ENCODE measurements around the gene ADCY3.

ADCY3 gene

DNA sequence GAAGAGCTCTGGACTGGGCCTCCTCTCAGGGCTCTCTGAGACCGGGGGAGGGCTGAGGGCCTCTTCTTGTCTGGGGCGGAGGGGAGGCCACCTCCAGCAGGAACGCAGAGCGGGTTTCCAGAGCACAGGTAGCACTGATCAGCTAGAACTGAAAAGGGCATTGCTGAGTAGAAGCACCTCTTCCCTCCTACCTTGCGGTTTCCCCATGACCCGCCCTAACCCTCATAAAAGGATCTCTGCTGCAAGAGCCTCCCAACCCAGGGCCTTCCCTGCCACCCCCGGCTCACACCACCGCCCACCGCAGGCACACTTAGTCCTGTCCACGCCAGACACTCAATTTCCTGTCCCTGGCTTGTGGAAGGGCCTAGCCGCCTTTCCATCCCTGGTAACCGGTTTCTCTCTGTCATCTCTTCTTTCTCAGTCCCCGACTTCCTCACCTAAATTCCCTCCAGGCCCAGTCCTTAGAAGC lies 966 bp downstream of the ADCY3 start:
- no peak for TF ChIP-seq ZFX (IDR thresholded peaks at IDR 0.05)
- TF ChIP-seq, protein P1, sequence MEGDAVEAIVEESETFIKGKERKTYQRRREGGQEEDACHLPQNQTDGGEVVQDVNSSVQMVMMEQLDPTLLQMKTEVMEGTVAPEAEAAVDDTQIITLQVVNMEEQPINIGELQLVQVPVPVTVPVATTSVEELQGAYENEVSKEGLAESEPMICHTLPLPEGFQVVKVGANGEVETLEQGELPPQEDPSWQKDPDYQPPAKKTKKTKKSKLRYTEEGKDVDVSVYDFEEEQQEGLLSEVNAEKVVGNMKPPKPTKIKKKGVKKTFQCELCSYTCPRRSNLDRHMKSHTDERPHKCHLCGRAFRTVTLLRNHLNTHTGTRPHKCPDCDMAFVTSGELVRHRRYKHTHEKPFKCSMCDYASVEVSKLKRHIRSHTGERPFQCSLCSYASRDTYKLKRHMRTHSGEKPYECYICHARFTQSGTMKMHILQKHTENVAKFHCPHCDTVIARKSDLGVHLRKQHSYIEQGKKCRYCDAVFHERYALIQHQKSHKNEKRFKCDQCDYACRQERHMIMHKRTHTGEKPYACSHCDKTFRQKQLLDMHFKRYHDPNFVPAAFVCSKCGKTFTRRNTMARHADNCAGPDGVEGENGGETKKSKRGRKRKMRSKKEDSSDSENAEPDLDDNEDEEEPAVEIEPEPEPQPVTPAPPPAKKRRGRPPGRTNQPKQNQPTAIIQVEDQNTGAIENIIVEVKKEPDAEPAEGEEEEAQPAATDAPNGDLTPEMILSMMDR (conservative IDR thresholded peaks at IDR 0.05) = no peak
- H3K27ac ChIP-seq = peak overlapping the region; percentile 81

DNA sequence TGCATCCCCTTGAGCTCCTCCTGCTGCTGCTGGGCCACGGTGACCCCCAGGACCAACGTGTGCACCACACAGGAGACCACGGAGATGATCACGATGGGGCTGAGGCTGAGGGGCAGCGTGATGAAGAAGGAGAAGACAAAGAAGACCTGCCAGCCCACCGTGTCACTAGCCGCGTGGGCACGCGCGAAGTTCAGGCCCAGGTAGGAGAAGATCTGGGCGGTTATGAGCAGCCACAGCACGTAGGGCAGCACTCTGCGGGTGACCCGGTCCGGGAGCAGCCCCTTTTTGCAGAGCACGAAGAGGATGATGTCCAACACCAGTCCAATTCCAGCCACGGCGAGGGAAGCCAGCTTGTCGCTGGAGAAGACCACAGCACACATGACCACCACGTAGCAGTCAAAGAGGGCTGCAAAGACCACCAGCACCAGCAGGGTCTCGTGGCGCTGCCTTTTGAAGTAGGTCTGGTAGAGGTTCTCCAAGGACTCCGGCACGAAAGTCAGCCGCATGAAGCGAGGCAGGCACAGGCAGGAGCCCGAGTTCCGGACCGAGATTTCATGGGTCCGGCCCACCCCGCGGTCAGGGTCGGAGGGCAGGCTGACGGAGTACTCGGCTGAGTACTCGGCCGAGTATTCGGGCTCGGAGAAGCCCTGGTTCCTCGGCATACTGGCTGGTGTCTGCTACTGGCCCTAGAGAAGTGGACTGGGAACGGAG lies 1.6 kb downstream of the ADCY3 start:
- peak overlapping the region; percentile 81 for H3K27ac ChIP-seq
- TF ChIP-seq ZFX (IDR thresholded peaks at IDR 0.05) = no peak
- TF ChIP-seq, protein P1 (conservative IDR thresholded peaks at IDR 0.05) = no peak

DNA sequence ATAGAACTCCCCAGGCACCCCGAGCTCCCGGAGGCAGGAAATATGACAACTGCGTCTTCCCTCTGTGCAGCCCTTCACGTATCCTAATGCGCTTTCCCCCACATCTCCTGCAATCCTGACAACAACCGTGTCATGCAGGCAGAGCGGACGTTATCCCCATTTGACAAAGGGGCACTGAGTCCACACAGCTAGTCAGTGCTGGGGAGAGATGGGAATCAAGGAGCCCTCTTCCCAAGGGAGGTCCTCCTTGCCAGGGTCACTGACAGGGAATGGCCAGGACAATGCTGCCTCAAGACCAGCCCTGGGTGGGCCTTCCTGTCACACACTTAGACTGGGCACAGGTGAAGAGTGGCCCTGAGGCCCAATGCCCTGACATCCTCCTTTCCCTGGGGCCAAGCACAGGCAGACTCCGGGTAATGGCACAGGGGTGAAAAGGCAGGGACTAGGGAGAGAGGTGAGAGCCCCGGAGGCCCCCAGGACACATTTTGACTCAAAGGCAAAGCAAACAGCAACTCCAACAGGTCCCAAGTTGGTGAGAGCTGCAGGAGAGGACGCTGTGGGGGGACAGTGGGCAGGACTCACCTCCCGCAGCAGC lies 2.2 kb downstream of the ADCY3 start:
- TF ChIP-seq, protein P1 (conservative IDR thresholded peaks at IDR 0.05) = no peak
- TF ChIP-seq ZFX (IDR thresholded peaks at IDR 0.05) = no peak
- H3K27ac ChIP-seq = no peak overlapping the region

DNA sequence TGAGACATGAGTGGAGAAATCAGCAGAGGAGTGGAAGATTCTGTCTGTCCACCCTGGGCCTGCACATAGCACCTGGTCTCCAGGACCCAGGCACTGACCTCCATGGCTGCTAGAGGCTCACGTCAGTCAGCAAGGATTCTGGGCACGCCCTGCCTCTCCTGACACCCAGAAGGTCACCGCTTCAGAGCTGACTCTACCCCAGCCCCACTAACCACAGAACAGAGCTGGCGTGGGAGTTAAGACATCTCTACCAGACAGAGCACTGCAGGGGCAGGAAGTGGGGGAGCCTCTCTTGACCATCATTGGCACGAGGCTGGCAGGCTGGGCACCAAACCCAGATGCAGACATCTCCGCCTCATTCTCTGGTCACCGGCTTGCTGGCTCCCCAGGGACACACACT lies 3.0 kb downstream of the ADCY3 start:
- no peak overlapping the region for H3K27ac ChIP-seq
- TF ChIP-seq, protein P1 (conservative IDR thresholded peaks at IDR 0.05) = no peak
- no peak for TF ChIP-seq ZFX (IDR thresholded peaks at IDR 0.05)

DNA sequence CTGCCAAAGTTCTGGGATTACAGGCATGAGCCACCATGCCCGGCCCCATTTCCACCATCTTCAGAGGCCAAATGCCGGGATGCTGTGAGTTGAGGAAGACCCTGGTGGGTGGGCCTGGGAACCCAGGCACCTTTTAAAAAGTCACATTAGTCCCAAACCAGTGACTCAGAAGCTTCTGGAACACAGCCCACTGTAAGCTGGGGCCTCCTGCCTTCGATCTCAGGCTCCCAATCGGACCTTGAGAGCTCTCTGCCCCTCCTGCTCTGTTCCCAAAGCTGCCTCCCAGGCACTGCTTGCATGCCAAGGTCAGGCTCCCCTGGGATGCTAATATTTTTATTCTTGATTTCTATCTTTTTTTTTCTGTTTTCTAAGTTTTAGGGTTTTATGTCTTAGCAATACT lies 4.2 kb downstream of the ADCY3 start:
- no peak for TF ChIP-seq ZFX (IDR thresholded peaks at IDR 0.05)
- TF ChIP-seq, protein P1 (conservative IDR thresholded peaks at IDR 0.05) = no peak
- no peak overlapping the region for H3K27ac ChIP-seq

DNA sequence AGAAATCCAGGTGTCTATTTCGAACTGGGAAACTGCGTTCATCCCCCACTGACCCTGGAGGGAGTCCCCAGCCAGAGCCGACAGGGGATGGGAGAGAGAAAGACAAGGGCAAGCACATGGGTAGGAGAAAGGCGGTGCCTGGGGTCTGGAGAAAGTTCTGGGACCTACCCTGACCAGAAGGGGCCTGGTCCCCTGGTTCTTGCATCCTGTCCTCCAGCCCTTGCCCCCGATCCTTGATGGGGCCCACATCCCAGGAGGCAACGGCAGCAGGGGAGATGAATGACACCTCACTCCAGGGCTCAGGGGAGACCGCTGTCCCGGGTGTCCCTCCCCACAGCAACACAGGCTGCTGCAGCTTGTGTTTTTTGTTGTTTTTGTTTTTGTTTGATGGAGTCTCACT lies 4.9 kb downstream of the ADCY3 start:
- no peak overlapping the region for H3K27ac ChIP-seq
- no peak for TF ChIP-seq ZFX (IDR thresholded peaks at IDR 0.05)
- TF ChIP-seq, protein P1 (conservative IDR thresholded peaks at IDR 0.05) = no peak

DNA sequence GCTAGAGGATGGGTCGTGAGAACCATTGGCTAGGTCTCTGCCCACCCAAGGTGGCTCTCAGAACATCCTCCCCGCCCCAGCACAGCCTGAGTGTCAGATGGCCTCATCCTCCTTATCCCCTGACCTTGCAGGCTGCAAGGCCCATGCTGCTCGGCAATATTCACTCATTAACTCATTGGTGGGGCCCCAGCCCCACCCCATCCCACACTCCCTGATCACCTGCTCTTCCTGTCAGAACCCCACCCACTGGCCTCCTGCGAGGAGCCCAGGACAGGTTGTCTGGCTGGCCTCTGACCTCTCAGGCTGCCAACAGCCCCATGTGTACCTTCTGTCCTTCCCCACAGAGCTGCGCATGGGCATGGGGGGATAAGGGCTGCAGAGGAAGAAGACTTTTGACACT lies 5.3 kb downstream of the ADCY3 start:
- TF ChIP-seq ZFX (IDR thresholded peaks at IDR 0.05) = no peak
- TF ChIP-seq, protein P1 (conservative IDR thresholded peaks at IDR 0.05) = no peak

More for the DNA sequence above, 5.3 kb downstream of the ADCY3 start:
- H3K27ac ChIP-seq = no peak overlapping the region

Data from C4-2B (cell line).